ENCODE measurements around the gene RRP1. TPM values are rescaled to one million over a fixed set of nuclear protein-coding genes. Genes with fewer than 3 reads are reported as not detected.
"Not testable (repeated sequence)": the region's sequence is repeated elsewhere in the genome, so short reads cannot be mapped to it uniquely, and the experiment has no call there.

Gene RRP1
- total RNA-seq, 2 donors from 2014 or later: 21.3 to 34.3 TPM

GRCh38 chr21:43820466-43820865 lies 31.1 kb downstream of the RRP1 start:
- Histone ChIP-seq H3K36me3 (no peaks in the 10 kb centered on the region), H3K4me3 (no peak overlapping the region), H3K9me3 (no peaks in the 10 kb centered on the region), H3K27ac (no peak overlapping the region), H3K4me1 (ENCODE audit: control insufficient read depth in 1 of 2, low read depth in 2 of 2) (no peaks in the 10 kb centered on the region), H3K27me3 (replicated peaks; ENCODE audit: insufficient read depth) (no peaks in the 10 kb centered on the region)
- DNase-seq (ENCODE audit: low spot score) (no peak), ATAC-seq (ENCODE audit: insufficient number of reproducible peaks, low FRiP score, low read depth) (no peak)
- TF ChIP-seq, protein P1, sequence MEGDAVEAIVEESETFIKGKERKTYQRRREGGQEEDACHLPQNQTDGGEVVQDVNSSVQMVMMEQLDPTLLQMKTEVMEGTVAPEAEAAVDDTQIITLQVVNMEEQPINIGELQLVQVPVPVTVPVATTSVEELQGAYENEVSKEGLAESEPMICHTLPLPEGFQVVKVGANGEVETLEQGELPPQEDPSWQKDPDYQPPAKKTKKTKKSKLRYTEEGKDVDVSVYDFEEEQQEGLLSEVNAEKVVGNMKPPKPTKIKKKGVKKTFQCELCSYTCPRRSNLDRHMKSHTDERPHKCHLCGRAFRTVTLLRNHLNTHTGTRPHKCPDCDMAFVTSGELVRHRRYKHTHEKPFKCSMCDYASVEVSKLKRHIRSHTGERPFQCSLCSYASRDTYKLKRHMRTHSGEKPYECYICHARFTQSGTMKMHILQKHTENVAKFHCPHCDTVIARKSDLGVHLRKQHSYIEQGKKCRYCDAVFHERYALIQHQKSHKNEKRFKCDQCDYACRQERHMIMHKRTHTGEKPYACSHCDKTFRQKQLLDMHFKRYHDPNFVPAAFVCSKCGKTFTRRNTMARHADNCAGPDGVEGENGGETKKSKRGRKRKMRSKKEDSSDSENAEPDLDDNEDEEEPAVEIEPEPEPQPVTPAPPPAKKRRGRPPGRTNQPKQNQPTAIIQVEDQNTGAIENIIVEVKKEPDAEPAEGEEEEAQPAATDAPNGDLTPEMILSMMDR (IDR thresholded peaks at IDR 0.05): no peak

GRCh38 chr21:43822166-43822565 lies 32.8 kb downstream of the RRP1 start:
- ATAC-seq (ENCODE audit: insufficient number of reproducible peaks, low FRiP score, low read depth); DNase-seq (ENCODE audit: low spot score); H3K4me1 ChIP-seq (ENCODE audit: control insufficient read depth in 1 of 2, low read depth in 2 of 2): not testable (repeated sequence)

GRCh38 chr21:43822741-43823140 lies 33.4 kb downstream of the RRP1 start:
- not testable (repeated sequence) for H3K4me1 ChIP-seq (ENCODE audit: control insufficient read depth in 1 of 2, low read depth in 2 of 2); H3K27ac ChIP-seq; H3K36me3 ChIP-seq; DNase-seq (ENCODE audit: low spot score); ATAC-seq (ENCODE audit: insufficient number of reproducible peaks, low FRiP score, low read depth); H3K9me3 ChIP-seq; H3K4me3 ChIP-seq; H3K27me3 ChIP-seq (replicated peaks; ENCODE audit: insufficient read depth)

More at GRCh38 chr21:43822166-43822565, 32.8 kb downstream of the RRP1 start:
- H3K9me3 ChIP-seq; H3K4me3 ChIP-seq; H3K27ac ChIP-seq; H3K27me3 ChIP-seq (replicated peaks; ENCODE audit: insufficient read depth); H3K36me3 ChIP-seq: not testable (repeated sequence)

DNA sequence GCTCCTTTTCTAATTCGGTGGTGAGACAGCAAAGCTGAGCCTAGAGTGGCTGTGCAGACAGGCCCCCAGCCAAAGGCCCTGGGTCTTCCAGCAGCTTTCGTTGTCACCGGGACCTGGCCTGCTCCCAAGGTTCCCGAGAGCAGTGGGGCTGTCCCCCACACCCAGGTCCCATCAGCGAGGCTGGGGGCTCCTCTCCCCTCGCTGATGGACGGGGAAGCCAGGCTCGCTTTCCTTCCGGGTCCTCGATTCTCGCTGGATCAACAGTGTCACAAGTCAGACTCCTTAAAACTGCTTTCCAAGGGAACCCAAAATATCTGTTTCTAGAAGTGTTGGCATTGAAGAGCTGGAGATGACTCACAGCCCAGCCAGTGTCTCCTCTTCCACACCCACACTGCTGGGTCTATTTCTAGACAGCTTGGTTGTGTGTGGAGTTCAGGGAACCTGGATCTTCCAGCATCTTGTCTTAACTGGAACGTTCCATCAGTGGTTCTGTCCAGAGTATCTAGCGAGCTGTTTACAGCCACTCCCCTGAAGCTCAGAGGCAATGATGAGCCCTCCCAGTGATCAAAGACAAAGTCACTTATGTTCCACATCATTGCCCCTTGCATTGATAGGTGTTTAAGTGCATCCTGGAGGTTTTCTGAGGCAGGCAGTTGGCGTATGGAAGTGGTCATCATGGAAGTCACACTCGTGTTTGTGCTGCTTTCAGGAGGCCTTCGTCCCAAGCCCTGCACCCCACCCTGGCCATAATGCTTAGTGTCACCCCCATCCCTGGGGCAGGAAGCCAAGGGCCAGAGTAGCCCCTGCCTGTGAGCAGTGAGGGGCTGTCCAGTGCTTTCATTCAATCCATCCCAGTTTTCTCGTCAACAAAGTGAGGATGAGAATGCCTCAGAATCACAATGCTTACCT lies 35.2 kb downstream of the RRP1 start:
- DNase-seq (ENCODE audit: low spot score): no peak
- TF ChIP-seq, protein P1 (IDR thresholded peaks at IDR 0.05): no peak
- Histone ChIP-seq H3K4me1 (ENCODE audit: control insufficient read depth in 1 of 2, low read depth in 2 of 2) (no peaks in the 10 kb centered on the region), H3K9me3 (no peaks in the 10 kb centered on the region), H3K36me3 (no peaks in the 10 kb centered on the region), H3K27ac (no peak overlapping the region), H3K4me3 (no peak overlapping the region), H3K27me3 (replicated peaks; ENCODE audit: insufficient read depth) (no peaks in the 10 kb centered on the region)
- ATAC-seq (ENCODE audit: insufficient number of reproducible peaks, low FRiP score, low read depth): no peak

- Histone ChIP-seq H3K9me3 (no peaks in the 10 kb centered on the region), H3K36me3 (no peaks in the 10 kb centered on the region), H3K4me1 (ENCODE audit: control insufficient read depth in 1 of 2, low read depth in 2 of 2) (no peaks in the 10 kb centered on the region), H3K27me3 (replicated peaks; ENCODE audit: insufficient read depth) (no peaks in the 10 kb centered on the region), H3K27ac (no peak overlapping the region), H3K4me3 (no peak overlapping the region)
- ATAC-seq (ENCODE audit: insufficient number of reproducible peaks, low FRiP score, low read depth) (no peak), DNase-seq (ENCODE audit: low spot score) (no peak)
- TF ChIP-seq, protein P1 (IDR thresholded peaks at IDR 0.05): no peak
Measured at GRCh38 chr21:43825242-43825935, 36.0 kb downstream of the RRP1 start.

DNA sequence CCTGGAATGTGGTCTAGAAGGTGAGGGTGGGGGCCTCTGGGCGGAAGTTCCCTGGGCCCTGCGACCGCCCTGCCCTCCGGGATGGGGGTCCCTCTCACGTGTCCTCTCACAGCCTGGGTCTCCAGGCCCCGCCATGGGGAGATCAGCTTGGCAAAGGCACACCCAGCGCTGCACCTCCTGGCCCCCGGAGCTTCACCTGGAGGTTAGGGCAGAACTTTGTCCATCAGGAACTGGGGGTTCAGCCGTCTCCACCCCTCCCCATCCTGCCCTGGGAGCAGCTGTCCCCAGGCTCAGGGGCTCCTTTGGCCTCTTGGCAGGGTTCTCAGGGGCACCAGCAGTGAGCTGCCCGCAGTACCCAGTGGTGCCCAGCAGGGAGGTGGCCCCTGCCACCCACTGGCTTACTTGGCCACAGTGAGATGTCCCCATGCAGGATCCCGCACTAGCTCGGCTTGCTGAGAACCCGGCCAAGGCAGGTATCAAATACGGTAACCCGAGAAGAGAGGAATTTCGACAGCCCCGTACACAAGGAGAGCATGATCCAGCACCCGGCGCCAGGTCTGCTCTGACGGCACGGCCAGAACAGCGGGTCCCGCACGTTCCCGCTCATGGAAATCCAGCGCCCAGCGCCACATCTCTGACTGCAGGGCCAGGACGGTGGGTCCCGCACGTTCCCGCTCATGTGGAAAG lies 36.7 kb downstream of the RRP1 start:
- no peak overlapping the region for H3K4me3 ChIP-seq
- no peaks in the 10 kb centered on the region for H3K36me3 ChIP-seq
- no peaks in the 10 kb centered on the region for H3K27me3 ChIP-seq (replicated peaks; ENCODE audit: insufficient read depth)
- no peak for ATAC-seq (ENCODE audit: insufficient number of reproducible peaks, low FRiP score, low read depth)
- no peaks in the 10 kb centered on the region for H3K9me3 ChIP-seq
- H3K27ac ChIP-seq: no peak overlapping the region
- TF ChIP-seq, protein P1 (IDR thresholded peaks at IDR 0.05): peak; percentile 28
- H3K4me1 ChIP-seq (ENCODE audit: control insufficient read depth in 1 of 2, low read depth in 2 of 2): no peaks in the 10 kb centered on the region
- no peak for DNase-seq (ENCODE audit: low spot score)
